Dedifferentiated amniotic fluid mesenchymal stem cell (primary cell): ENCODE measurements around the gene REXO1.

Experiments used
- DNase-seq: peaks from one replicate; pipeline ENCODE4 v3.0.0-alpha.2; 2016; ENCODE audit errors: extremely low spot score

The REXO1 gene

DNA sequence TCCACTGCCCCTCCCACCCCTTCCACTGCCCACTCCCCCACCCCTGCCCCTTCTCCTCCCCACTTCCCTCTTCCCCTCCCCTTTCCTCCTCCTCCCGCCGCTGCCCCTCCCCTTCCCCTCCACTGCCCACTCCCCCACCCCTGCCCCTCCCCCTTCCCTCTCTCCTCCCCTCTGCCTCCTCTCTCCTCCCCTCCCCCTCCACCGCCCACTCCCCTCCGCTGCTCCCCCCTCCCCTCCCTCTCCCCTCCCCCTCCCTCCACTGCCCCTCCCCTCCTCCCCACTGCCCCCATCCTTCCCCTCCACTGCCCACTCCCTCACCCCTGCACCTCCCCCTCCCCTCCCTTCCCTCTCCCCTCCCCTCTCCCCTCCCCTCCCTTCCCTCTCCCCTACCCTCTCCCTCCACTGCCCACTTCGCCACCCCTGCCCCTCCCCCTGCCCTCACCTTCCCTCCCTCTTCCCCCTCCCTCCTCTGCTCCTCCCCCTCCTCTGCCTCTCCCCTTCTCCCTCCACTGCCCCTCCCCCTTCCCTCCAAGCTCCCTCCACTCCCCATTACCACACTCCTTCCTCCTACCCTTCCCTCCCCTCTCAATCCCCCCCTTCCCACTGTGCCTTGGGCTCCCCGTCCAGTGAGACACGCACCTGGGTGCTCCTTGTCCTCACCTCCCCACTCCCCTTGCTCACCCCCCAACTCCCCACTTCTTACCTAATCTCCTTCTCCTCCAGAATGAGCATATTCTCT lies 58.1 kb downstream of the REXO1 start:
- DNase-seq, result no peak

DNA sequence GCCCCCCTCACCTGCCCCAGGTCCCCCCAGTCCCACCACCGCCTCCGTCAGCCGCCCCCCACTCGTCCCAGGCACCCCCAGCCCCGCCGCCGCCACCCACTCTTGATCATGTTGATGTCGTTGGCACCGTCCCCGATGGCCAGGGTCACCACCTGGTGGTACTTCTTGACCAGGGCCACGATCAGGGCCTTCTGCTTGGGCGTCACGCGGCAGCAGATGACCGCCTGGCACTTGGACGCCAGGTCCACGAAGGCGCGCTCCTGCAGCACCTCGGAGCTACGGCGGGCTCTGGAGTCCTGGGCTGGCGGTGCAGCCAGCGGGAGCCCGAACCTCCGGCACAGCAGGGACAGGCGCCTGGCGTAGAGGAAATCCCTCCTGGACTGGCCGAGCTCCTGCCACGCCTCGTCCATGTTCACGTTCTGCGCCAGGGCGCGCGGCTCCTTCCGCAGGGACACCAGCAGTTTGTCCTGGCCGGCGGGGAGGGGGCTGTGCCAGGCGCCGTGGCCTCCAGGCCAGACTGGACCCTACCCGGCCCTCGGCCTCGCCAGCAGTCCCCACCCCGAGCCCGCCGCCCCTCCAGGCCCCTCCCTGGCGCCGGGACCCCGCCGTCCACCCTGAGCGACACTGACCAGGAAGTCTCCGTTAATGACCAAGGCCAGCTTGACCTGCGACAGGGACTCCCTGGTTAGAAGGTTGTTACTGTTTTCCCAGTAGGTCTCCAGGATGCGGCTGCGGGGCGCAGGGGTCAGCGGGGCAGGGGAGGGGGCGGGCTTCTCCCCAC lies 58.8 kb downstream of the REXO1 start:
- DNase-seq, result no peak

DNA sequence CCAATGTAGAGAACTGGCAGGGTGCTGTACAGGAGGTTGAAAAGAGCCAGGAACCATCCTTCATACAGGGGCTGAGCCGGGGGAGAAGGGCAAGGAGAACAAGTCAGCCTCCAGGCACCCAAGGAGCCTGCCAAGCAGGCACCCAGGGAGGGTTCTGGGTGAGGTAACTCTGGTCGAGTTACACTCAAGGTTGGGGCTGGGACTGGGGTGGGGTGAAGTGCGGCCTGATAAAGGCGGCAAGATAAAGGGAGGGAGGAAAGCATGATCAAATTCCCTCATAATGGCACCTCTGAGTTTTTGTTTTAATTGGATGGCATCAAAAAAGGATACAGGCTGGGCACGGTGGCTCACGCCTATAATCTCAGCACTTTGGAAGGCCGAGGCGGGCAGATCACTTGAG lies 61.2 kb downstream of the REXO1 start:
- DNase-seq, result no peak

DNA sequence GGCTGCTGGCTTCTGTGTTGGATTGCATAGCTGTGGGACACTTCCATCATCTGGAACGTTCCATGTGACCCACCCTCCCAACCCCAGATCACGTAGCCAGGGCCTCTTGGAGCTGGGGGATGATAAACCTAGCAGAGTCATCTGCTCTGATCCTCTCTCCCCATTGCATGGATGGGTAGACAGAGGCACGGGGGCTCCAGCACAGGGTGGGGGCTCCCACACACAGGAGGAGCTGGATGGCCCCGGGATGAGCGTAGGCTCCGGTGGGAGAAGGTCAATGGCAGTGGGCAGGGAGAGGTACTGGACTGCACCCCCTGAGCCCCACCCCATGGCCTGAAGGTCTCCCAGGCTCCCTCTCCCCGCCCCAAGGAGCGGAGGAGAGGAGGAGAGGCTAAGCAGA lies 61.6 kb downstream of the REXO1 start:
- no peak for DNase-seq

DNA sequence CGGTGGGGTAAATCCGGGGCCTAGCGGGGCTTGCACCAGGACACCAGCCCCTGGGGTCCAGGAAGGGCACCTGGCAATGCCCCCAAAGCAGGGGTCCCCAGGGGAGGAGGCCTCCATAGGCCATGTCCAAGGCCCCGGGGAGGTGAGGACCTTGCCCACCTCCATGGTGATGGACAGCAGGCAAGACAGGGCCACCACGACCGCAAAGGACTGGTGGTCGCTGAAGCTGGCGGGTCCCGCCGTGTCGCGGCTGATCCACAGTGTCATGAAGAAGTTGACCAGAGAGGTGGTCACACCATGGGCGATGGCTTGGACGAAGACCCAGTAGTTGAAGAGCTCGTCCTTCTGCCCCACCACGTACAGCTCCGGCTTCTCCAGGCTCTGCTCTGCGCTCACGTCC lies 63.0 kb downstream of the REXO1 start:
- no peak for DNase-seq

DNA sequence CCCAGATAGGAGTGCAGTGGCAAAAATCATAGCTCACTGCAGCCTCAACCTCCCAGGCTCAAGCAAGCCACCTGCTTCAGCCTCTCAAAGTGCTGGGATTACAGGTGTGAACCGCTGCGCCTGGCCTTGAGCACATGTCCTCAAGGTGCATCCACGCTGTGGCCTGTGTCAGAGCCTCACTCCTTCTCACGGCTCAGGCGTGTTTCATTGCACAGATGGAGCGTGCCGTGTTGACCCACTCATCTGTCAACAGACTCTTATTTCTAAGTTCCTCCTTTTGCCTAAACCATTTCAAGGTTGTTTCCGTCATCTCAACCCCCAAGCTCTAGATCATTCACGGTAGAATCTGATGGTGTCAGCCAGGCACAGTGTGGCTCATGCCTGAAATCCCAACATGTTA lies 64.4 kb downstream of the REXO1 start:
- DNase-seq, result no peak

DNA sequence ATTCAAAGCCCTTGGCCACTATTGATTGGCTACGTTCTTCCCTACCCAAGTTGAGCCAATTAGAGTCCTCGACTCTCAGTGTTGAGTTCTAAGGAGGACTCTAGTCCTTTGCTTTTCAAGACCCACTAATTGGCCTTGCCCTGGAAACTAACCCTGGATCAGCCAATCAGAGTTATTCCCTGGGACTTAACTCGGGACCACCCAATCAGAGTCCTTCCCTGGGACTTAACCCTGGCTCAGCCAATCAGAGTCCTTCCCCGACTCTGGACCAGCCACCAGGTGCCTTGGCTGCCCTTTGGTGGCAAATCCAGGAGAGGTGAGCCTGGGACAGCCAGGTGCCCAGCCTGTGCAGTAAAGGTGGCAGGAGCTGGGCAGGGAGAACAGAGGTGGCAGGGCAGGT lies 64.9 kb downstream of the REXO1 start:
- no peak for DNase-seq

DNA sequence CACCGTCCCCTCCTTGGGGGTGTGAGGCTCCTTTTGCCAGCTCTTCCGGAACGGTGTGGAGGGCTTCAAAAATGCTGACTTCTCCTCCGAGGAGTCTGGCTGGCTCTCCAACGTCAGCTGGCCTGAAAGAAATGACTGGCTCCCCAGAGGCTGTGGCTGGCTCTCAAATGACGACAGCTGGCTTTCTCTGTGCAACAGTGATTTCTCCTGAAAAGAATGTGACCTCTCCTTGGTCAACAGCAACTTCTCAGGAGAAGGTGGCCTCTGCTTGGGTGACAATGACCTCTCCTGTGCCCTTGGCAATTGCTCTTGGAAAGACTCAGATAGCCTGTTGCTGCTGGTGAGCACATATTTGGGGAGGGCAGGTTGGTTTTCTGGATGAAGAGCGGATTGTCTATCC lies 65.8 kb downstream of the REXO1 start:
- no peak for DNase-seq

DNA sequence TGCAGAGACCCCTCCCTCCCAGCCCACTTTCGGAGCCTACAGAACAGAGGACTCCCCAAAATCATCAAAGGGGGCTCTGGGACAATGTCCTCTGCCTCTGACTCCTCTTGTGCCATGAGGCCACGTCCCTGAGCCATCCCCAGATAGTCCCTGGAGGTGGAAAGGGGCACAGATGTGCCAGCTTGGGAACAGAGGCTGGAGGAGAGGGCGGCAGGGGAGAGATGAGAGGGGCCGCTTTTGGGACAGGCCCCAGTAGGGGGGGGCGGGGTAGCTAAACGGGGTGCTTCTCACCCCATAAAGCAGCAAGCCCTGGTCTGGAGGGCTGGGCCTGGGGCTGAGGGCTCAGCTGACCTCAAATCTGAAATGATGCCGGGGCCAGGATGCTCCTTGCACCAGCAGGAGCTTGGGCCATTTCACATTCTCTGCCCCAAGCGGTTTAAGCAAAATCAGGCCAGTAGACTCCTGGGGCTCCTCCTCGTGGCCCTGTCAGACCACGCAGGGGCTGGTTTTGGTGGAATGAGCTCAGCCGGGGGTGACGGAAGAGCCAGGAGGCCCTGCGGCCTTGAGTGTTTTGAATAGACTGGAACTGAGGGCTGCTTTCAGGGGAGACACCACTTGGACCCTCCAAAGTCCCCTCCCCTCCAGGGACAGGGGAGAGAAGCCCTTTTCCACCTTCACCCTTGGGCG lies 67.9 kb downstream of the REXO1 start:
- no peak for DNase-seq

DNA sequence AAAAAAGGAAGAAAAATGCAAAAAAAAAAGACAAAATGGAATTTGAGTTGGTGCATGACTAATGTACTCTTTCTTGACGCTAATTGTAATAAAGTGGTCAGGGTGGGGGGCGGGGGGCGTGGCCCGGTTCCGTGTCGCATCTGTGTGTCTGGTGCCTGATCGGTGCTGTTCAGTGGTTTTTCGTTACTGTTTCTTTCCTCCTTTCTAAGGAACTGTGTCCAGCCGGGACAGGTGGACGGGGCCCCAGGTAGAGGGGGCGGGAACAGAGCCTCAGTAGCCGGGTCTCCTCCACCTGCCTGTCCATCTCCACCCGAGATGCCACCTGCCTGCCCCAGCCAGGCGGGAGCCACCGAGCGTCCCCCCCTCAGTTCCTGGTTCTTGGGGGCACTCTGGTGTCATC lies 68.7 kb downstream of the REXO1 start:
- no peak for DNase-seq

DNA sequence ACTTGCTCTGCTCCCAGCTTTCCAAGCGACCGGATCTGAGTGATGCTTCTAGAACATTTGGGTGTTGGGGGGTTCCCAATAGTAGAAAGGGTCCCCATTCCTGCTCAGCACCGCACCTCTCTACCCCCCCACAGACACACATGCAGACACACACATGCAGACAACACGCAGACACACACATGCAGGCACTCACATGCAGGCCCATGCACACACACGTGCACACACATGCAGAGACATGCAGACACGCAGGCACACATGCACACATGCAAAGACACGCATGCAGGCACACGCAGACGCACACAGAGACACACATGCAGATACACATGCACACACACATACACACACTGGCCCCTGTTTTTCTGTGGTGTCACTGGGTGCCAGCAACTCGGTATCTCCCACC lies 71.1 kb downstream of the REXO1 start:
- no peak for DNase-seq

DNA sequence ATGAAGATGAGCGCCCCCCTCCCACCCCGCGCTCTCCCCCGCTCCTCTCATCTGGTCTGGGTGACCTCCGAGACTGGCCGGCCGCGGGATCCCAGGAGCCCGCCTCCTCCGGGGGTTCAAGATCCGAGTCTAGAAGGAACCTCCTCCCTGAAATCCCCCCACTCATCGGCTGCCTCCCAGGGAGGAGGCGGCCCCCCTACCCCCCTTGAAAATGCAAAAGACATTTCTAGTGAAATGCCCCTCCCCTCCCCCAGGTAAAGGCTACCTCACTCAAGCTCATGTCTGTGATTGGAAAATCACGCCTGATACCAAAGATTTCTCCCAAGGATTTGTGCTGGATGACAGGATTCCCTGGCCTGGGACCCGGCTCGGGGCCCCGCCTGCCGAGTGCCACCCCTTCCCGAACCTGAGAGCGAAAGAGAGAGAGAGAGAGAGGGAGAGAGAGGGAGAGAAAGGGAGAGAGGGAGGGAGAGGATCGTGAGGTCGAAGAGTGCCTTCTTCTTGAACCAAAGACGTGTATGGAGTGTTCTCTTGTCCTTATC lies 71.6 kb downstream of the REXO1 start:
- DNase-seq, result no peak

DNA sequence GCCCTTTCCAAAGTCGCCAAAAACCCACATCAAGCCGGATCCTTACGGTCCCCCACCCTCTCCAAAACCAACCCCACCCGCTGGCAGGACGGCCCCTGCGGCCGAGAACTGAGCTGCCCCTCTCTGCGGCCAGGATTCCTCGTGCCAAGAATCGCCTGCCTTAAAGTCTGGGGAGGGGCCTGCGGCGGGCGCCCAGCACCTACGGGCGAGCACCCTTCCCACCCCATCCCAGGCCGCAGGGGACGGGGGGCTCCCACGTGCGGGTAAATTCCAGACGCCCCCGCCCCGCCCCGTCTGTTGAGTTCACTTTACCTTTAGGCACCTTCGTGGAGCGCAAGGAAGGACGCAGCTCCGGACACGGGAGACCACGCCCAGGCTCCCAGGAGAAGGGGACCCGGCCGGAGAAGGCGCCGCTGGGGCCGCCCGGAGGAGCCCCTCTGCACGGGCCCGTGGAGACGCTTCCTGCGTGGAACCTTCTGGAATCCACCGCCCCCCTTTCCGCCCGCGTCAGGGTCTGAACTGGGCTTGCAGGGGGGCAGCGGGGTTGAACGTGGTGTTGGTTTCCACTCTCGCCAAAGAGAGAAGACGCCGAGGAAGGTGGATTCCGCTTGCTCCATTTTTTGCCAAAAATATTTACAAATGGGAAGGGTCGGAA lies 72.2 kb downstream of the REXO1 start:
- DNase-seq, result no peak

DNA sequence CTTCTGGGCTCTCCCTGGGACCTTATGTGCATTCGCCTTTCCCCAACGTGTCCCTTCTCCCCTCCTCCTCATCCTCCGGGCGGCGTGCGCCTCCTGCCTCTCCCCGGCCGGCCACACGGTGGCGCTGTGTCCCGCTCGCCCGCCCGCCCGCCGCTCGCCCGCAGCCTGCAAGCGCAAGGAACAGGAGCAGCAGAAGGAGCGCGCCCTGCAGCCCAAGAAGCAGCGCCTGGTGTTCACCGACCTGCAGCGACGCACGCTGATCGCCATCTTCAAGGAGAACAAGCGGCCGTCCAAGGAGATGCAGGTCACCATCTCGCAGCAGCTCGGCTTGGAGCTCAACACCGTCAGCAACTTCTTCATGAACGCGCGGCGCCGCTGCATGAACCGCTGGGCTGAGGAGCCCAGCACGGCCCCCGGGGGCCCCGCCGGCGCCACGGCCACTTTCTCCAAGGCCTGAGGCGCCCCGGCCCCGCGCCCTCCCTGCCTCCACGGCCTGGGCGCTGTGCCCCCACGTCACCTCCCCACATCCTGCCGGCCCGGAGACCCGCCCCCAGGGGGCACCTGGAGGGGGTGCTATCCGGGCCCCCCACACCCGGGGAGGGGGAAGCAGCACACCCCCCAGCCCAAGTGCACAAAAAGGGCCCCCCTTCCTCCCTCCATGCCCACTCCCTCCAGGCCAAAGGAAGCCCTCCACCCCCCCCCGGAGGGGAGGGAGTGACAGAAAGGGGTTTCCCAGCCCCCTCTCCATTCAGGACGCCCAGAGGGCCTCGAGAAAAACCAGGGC lies 73.1 kb downstream of the REXO1 start:
- no peak for DNase-seq

DNA sequence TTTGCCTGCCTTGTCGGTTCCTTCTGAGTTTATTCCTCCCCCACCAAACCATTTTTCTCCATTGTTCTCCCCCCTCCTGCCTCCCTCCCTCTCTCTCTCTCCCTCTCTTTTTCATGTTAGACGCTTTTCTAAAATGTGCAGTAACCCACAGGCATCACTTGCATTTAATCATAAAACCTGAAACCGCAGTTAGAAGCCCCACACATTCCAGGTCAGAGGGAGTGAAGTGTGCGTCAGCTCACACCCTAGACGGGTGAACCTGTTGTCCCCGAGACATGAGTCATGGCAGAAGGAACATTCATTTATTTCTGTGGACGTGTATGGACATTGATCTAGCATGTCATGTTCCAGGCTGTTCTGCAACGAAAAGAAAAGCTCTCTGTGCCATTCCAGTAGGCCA lies 75.1 kb downstream of the REXO1 start:
- no peak for DNase-seq

DNA sequence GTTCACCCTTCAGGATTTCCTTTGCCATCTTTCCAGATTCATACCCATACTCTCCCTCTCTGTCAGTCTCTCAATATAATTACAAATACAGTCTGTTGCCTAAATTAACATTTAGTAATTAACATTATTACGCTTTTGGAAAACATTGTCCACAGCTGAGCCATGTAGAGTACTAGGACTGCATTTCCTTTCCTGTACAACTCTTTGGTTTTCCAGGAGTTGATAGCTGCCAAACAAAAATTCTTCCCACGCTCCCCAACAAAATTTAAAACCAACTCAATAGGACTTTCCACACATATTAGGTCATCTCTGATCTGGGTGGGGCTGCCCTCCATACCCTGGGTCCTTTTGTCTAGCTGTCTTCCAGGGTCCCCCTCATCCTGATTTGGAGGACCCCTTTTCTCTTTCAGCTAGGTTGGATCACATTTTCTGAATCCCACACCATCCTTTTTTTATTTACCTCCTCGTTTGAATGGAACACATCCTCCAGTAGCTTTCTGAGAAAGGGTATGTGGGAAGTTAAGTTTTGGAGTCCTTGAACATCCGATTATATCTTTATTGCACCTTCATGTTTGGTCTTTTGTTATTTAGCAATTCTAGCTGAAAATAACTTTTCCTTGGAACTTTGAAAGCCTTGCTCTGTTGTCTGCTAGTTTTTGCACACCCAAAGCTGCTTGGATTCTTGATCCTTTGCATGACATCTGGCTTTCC lies 77.3 kb downstream of the REXO1 start:
- DNase-seq, result no peak

DNA sequence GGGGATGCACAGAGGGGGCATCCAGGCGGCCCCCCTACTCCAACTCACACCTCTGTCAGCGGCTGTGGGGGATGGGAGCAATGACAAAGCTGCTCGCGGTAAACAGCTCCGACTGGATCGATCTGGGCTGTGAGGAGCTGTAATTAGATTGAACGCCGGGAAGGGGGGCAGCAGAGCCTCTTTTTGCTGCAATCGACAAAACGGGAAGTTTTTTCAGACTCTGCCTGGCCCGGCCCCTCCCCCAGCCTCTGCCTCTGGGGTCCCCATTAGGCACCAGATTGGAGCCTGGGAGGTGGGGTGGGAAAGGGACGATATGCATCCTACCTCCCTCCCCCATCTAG lies 78.7 kb downstream of the REXO1 start:
- DNase-seq, result no peak

DNA sequence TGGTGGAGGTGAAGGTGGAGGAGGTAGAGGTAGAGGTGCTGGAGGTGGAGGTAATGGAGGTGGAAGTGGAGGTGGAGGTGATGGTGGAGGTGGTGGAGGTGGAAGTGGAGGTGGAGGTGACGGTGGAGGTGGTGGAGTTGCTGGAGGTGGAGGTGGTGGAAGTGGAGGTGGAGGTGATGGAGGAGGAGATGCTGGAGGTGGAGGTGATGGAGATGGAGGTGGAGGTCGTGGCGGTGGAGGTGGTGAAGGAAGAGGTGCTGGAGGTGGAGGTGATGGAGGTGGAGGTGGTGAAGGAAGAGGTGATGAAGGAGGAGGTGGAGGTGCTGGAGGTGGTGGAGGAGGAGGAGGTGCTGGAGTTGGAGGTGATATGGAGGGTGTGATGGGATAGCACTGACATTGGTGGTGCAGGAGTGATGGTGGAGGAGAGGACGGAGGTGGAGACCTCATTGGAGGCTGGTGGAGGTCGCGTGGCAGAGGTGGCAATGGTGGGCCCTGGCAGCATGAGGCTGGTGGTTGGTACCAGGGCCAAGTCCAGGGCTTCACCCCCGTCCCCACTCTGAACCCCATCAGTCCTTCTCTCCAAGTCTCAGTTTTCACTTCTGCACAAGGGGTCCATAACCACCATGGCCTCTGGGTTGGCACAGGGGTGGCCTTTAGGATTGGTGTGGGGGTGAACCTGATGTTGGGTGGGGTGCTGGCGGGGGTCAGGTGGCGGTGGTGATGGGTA lies 79.2 kb downstream of the REXO1 start:
- DNase-seq, result no peak

DNA sequence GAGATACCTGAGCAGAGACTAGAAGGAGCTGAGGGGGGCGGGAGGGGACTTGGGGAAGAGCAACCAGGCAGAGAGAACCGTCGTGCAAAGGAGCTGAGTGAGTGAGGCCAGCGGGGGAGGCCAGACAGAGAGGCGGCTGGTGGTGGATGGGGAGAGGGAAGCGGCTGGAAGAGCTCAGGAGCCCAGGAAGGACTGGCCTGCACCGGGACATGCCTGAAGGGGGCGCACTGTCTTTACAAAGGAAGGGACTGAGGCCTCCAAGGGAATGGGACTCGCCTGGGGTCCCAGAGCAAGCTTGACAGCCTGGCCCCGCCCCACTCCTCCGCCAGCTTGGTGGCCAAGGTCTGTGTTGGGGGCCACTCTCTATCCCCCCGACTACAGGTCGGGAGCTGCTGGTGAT lies 80.0 kb downstream of the REXO1 start:
- no peak for DNase-seq

DNA sequence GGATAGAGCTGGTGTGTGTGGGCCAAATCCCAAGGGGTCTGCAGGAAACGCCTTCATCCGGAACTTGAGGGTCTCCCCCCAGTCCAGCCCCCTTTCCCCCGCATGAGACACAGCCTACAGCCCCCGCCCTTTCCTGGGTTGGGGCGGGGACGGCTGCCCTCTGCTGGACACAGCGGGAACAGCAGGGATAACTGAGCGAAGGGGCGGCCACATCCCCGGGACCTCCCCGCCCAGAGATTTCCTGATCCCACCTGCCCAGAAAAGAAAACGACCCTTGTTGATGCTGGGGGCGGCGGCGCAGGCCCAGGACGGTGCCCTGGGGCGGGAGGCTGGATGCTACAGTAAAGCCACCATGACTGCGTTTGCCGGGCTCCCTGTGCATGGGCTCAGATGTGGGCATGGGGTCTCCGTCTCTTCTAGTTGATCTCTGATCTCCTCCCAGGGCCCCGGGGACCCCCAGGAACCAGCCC lies 80.8 kb downstream of the REXO1 start:
- no peak for DNase-seq
